ENCODE results near the gene UBP1. TPM values are rescaled to one million over a fixed set of nuclear protein-coding genes. Genes with fewer than 3 reads are reported as not detected.
"Not testable (repeated sequence)": the region's sequence is repeated elsewhere in the genome, so short reads cannot be mapped to it uniquely, and the experiment has no call there.

UBP1 gene
- total RNA-seq, 1 donor from 2014 or later: 67.0 TPM

DNA sequence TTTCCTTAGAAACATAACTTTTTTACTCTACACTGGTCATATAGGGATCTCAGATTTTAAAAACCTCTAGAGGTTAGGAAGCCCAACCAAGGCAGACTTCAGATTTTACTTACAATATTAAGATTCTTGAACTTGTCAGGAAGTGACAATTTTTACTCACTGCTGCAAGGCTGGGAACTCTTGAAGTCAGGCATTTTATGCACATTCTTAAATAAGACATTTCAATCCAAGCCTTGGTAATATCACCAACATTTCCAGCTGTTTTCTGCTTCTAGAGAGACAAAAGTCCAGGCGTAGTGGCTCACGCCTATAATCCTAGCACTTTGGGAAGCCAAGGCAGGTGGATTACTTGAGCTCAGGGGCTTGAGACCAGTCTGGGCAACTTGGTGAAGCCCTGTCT is 33.6 kb upstream of the UBP1 start:
- no peak for DNase-seq
- Histone ChIP-seq H3K4me3 (no peak overlapping the region), H3K4me1 (no peaks in the 10 kb centered on the region), H3K27me3 (ENCODE audit: low read depth) (no peaks in the 10 kb centered on the region), H3K36me3 (no peaks in the 10 kb centered on the region), H3K9me3 (no peaks in the 10 kb centered on the region), H3K27ac (no peak overlapping the region)
- TF ChIP-seq, protein P1, sequence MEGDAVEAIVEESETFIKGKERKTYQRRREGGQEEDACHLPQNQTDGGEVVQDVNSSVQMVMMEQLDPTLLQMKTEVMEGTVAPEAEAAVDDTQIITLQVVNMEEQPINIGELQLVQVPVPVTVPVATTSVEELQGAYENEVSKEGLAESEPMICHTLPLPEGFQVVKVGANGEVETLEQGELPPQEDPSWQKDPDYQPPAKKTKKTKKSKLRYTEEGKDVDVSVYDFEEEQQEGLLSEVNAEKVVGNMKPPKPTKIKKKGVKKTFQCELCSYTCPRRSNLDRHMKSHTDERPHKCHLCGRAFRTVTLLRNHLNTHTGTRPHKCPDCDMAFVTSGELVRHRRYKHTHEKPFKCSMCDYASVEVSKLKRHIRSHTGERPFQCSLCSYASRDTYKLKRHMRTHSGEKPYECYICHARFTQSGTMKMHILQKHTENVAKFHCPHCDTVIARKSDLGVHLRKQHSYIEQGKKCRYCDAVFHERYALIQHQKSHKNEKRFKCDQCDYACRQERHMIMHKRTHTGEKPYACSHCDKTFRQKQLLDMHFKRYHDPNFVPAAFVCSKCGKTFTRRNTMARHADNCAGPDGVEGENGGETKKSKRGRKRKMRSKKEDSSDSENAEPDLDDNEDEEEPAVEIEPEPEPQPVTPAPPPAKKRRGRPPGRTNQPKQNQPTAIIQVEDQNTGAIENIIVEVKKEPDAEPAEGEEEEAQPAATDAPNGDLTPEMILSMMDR (IDR thresholded peaks at IDR 0.05): no peak
- ATAC-seq: no peak
- intact Hi-C loops (cut with DNase I): no loop called here

DNA sequence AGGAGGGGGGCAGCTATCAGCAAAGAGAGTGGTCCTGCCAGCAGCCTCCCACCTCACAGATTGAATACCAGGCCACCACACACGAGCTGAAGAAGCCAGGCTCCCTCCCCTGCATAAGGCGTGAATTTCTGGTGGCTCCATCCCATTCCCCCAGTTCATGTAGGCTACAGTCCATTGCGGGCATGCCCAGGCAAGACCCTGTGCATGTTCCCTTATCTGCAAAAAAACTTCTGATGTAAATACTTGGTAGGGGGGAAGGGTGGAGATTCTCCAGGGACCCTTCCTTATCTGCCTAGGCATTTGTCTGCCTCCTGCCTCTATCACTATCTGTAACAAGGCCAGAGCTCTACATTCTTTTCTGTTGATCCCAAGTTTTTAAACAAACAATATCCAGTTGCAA is 27.6 kb upstream of the UBP1 start:
- Histone ChIP-seq H3K4me3 (no peak overlapping the region), H3K36me3 (no peaks in the 10 kb centered on the region), H3K9me3 (no peaks in the 10 kb centered on the region), H3K27me3 (ENCODE audit: low read depth) (no peaks in the 10 kb centered on the region), H3K4me1 (no peaks in the 10 kb centered on the region), H3K27ac (no peak overlapping the region)
- TF ChIP-seq, protein P1 (IDR thresholded peaks at IDR 0.05): no peak
- intact Hi-C loops (cut with DNase I): no loop called here
- DNase-seq: no peak
- no peak for ATAC-seq

DNA sequence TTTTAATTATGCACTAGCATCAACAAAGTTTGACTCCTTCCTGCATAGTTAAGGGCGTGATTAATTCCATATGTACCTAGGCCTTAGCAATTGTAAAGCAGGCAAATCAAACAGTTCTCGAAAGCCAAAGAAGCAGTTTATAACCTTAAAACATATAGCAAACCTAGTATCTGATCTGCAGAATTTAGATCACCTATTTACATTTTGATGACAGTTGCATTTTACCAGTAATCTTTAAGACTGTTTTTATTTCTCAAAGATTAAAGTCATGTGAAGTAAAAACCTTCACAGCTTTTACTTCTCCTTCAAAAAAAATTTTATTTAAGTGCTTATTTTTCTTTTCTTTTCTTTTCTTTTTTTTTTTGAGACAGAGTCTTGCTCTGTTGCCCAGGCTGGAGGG is 20.9 kb upstream of the UBP1 start:
- H3K36me3 ChIP-seq: no peaks in the 10 kb centered on the region
- TF ChIP-seq, protein P1 (IDR thresholded peaks at IDR 0.05): no peak
- peaks cover 21% of the 10 kb centered on the region for H3K9me3 ChIP-seq
- no peak overlapping the region for H3K4me3 ChIP-seq
- ATAC-seq (no peak), DNase-seq (no peak)
- H3K27me3 ChIP-seq (ENCODE audit: low read depth): no peaks in the 10 kb centered on the region
- no peak overlapping the region for H3K27ac ChIP-seq
- no peaks in the 10 kb centered on the region for H3K4me1 ChIP-seq
- intact Hi-C loops (cut with DNase I): no loop called here

DNA sequence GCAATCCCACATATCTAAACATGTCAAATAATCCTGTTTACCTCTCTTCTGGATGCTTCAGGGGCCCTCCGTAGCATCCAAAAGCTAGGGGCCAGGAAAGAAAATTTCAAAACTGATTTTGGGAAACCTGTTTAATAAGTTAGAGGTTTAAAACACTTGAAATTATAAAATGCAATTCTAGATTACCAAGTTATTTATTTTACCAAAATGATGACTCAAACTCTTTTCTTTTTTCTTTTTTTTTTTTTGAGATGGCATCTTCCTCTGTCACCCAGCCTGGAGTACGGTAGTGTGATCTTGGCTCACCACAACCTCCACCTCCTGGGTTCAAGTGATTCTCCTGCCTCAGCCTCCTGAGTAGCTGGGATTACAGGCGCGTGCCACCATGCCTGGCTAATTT is 19.4 kb upstream of the UBP1 start:
- H3K4me1 ChIP-seq; H3K36me3 ChIP-seq; intact Hi-C loops (cut with DNase I); ATAC-seq; H3K4me3 ChIP-seq; H3K27me3 ChIP-seq (ENCODE audit: low read depth); DNase-seq; H3K27ac ChIP-seq: not testable (repeated sequence)
- peaks cover 21% of the 10 kb centered on the region for H3K9me3 ChIP-seq

DNA sequence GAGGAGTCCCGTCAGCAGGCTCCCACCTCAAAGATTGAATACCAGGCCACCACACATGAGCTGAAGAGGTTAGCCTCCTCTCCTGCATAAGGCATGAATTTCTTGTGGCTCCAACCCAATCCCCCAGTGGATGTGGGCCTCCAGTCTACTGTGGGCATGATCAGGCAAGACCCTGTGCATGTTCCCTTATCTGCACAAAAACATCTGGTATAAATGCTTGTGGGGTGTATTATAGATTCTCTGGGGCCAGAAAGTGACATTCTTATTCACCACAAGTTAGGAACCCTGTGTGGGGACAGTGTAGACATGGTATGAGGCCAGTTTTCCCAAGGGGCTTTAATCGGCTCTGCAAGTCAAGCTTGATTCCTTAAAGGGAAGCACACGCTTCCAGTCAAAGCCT is 18.2 kb upstream of the UBP1 start:
- intact Hi-C loops (cut with DNase I): no loop called here
- Histone ChIP-seq H3K27me3 (ENCODE audit: low read depth) (no peaks in the 10 kb centered on the region), H3K27ac (no peak overlapping the region), H3K4me1 (no peaks in the 10 kb centered on the region), H3K9me3 (peaks cover 21% of the 10 kb centered on the region), H3K36me3 (no peaks in the 10 kb centered on the region), H3K4me3 (no peak overlapping the region)
- ATAC-seq (no peak), DNase-seq (no peak)
- TF ChIP-seq, protein P1 (IDR thresholded peaks at IDR 0.05): no peak

DNA sequence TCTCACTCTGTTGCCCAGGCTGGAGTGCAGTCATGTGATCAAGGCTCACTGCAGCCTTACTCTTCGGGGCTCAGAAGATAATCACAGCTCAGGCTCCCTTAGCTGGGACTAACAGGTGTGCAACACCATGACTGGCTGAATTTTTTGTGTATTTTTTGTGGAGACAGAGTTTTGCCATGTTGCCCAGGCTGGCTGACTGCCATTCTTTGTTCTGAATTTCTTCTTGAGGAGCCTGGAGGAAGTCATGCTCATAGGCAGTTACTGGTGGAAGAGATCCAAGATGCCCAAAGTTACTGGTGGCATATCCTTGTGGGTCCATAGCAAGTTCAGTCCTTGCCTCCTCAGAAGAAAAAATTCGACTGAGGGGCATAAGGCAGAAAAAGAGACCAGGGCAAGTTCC is 16.6 kb upstream of the UBP1 start:
- Histone ChIP-seq H3K27ac (no peak overlapping the region), H3K4me1 (no peaks in the 10 kb centered on the region), H3K36me3 (no peaks in the 10 kb centered on the region), H3K27me3 (ENCODE audit: low read depth) (no peaks in the 10 kb centered on the region), H3K9me3 (peaks cover 21% of the 10 kb centered on the region), H3K4me3 (no peak overlapping the region)
- TF ChIP-seq, protein P1 (IDR thresholded peaks at IDR 0.05): no peak
- intact Hi-C loops (cut with DNase I): no loop called here
- ATAC-seq (no peak), DNase-seq (no peak)
